Fibroblast of skin of back (primary cell): ENCODE data around the gene PRTN3.
A peak's percentile ranks its signal among the peaks of the same experiment; 100 is the strongest.
"Not testable (repeated sequence)": the region's sequence is repeated elsewhere in the genome, so short reads cannot be mapped to it uniquely, and the experiment has no call there.

ENCODE experiments used
- DNase-seq: peaks from one replicate; pipeline ENCODE4 v3.0.0-alpha.2; 2013

The PRTN3 gene

DNA sequence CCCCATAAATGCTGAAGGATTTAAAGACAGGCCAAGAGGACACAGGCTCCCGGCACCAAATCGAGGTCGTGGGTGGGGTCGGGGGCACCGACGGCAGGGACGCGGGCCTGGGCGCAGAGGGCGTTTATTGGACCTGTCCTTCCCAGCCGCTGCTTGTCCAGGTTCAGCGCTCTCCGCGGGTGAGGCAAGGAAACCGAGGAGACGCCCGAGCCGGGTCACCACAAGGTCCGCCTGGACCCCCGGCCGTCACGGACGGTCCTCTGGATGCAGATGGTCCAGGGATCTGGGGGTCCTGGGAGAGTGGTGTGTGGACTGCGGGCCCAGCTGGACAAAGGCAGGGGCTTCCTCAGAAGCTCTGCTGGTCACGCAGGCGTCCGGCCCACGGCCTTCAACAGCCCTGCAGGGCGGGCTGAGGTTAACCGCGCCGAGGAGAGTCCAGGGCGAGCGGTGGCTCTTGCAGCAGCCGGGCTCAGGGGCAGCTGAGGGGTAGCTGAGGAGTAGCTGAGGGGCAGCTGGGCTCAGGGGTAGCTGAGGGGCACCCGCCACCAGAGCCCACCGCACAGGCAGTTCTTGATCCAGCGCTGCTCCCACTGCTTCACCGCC lies 27.2 kb downstream of the PRTN3 start:
- no peak for DNase-seq

DNA sequence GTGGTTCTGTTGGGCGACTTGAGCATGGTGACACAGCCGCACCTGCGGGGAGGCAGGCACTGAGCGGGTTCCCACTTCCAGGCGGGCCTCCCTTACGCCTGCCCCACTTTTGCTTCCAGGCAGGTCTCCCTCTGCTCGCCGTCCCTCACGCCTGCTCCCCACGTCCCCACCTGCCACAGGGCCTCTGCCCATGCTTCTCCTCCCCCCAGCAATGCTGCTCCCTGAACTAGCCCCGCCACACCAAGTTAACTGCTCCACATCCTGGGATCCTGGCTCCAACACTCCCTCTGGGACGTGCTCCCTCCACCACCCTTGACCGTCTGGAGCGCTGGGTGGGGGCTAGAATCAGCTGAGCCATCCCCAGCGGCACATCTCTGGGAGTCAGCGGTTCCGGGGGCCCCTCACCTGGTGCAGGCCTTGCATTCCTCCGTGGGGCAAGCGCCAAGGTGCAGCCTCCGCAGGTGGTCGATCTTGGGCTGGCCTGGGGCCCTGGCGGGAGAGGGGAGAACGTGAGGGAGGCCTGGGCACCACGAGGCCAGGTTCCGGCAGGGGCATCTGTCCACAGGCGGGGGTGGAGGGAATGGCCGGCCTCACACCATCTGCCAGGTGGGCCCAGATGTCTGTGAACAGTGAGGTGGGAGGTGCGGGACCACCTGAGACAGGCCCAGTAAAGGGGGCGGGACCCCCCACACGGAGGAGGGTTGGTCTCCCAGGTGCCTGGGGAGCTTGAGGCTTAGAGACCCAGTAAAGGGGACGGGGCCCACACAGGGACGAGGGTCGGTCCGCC lies 27.9 kb downstream of the PRTN3 start:
- DNase-seq: no peak

DNA sequence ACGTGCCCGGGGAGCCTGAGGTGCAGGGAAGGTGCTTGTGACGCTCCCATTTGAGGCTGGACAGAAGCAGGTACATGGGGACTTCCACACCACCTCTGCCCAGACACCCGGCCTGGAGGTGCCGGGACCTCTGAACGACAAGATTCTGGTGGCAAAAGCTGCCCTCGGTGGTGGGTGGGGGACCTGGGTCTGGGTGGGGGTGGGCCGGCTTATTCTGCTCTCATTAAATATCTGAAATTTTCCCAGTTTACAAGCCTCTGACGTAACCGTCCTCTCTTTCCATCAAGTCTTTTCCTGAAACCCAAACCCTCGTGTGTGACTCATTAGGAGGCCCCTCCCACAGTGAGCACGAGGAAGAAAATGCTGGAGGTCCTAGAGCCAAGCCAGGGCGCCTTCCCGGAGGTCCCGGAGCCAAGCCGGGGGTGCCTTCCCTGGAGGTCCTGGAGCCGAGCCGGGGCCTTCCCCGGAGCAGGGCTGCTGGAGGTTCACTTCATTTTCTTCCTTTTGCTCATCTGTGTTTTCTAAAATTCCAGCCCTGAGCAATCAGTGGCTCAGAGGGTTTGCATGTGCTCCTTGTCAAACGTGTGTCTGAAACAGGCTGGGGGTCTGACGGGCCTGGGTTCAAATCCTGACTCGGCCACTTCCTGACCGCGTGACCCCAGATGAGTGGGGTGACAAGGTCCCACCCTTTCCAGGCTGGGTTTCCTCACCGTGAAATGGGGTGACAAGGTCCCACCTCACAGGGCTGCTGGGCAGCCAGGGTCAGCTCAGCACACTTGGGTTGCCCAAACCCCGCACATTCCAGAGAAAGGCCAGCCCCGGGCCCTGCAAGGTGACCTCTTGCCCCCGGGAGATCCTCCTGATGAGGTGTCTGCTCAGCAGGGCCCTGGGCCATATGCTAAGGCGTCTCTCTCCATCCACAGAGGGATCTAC lies 28.7 kb downstream of the PRTN3 start:
- peak; percentile 97 for DNase-seq

DNA sequence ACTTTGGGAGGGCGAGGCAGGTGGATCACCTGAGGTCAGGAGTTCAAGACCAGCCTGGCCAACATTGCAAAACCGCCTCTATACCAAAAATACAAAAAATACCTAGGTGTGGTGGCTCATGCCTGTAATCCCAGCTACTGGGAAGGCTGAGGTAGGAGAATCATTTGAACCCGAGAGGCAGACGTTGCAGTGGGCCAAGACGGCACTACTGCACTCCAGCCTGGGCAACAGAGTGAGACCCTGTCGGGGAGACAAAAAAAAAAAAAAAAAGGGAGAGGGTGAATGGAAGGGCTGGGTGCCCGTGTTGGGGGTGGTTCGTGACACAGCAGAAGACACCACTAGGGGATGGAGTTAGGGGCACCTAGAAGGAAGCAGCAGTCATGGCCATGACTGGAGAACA lies 29.5 kb downstream of the PRTN3 start:
- no peak for DNase-seq

DNA sequence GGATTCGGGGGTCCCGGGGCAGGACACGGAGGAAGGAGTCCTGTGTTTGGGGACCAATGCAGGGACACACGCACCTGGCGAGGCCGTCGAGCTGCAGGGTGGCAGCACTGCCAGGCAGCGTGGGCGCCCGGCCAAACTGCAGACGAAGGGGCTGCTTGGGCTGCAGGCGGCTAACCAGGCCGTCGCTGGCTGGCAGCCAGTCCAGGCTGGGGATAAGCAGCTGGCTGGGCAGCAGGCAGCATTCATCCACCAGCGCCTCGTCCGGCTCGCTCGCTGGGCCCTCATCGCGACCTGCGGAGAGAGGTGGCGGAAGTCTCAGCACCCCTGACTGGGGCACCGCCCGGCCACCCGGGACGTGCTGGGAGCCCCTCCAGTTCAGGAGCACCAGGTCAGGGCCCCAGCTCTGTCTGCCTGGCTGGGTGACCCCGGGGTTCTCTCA lies 30.2 kb downstream of the PRTN3 start:
- no peak for DNase-seq

DNA sequence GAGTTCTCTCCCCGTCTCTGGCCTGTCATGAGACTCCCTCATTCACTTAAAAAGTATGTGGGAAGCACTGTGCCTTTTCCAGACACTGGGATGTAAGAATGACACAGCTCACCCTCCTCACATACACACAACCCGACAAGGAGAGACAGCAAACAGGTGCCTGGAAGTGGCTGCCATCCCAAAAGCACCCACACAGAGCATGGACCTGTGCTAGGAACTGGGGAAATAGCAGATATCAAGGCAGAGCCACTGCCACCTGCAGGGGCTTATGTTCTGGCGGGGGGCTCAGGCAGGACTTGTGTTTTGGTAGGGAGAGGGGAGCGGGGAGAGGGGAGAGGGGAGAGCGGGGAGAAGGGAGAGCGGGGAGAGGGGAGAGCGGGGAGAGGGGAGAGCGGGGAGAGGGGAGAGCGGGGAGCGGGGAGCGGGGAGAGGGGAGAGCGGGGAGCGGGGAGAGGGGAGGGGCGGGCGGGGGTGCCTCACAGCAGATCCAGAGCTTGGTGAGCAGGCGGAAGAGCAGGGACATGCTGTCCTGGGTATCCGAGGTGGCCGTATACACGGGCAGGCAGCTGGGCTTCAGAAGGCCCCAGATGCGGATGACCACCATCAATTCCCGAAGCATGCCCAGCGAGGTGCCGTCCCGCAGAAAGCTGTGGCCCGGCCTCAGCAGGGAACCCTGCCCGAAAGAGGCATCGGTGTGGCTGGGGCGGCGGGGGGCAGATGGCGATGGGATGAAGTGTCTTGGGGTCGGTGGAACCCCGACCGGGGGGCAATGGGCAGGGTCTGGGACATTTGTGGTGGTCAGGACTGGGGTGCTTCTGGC lies 30.9 kb downstream of the PRTN3 start:
- peak; percentile 38 for DNase-seq

DNA sequence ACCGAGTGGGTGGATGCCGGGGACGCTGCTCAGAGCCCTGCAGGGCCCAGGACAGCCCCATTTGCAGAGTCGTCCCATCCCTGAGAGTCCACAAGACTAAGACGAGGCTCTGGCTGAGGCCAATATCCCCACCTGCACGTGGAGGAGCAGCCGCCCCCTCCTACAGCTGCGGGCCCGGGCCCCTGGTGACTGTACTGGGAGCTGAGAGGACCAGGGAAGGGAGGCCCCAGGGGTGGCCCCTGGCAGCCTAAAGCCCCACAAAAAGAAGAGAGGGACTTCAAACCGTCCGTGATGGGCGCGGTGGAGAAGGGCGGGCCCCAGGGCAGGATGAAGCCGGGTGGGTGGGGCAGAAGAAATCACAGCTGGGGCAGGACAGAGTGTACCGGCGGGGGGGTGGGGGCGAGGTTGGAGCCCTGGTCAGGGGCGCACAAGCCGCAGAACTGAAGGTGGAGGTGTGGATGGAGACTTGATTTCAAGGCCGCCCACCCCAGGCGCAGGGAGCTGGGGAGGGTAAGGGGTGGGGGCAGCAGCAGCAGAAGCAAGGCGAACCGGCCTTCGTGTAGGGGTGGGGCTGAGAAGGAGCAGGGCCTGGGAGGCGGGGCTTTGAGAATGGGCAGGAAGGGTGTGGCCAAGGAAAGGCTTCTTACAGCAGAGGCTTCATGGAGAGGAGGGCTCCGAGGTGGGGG lies 31.6 kb downstream of the PRTN3 start:
- peak; percentile 82 for DNase-seq

DNA sequence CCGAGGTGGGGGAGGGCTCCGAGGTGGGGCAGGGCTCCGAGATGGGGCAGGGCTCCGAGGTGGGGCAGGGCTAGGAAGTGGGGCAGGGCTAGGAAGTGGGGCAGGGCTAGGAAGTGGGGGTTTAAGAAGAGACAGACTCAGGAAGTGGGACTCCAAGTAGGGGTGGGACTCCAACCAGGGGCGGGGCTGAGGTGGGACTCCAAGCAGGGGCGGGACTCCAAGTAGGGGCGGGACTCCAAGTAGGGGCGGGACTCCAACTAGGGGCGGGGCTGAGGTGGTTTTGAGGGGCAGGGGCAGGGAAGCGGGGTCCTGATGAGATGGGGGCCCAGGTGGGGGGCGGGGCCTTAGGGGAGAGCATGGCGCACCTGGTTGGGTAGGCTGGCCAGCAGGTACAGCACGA lies 32.3 kb downstream of the PRTN3 start:
- DNase-seq: peak; percentile 61

DNA sequence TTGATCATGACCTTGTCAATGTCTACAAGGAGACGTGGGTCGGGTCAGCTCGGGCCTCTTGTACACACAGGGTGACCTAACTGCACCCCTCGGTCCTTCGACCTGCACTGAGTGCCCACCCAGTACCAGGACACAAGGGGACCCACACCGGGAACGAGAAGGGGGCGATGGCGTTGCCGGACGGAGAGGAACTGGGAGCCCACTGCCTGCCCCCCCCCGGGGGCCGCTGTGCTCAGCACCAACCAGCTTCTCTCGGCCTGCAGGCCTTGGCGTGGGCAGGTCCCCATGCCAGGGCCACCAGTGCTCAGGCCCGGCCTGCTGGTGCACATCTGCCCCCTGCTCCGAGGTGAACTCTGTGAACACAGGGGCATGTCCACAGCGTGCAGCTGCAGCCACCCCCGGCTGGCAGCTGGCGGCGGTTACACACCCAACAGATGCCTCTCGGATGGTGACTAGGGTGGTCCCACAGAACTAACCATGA lies 32.8 kb downstream of the PRTN3 start:
- DNase-seq: no peak

DNA sequence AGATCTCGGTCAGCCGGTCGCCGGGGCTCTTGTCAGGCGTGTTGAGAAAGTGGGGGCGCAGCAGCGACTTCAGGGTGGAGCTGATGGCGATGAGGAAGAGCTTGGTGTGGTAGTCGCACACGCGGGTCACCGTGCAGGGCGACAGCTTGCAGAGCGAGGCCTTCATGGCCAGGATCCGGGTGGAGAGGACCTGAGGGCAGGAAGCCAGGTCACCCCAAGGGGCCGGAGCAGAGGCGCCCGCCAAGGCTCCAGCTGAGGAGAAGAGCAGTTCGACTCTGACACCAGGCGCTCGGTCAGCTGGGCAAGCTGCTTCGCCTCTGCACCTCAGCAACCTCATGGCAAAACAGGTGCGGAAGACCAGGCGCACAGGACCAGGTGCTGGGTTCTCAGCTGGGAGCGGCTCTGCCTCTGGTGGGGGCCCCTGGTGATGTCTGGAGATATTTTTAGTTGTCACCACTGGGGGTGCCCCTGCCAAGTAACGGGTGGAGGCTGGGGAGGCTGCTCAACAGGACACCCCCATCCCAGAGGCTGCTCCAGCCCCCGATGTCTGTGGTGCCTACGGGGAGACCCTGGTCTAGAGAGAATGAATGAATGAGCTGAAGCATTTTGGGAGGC lies 34.6 kb downstream of the PRTN3 start:
- no peak for DNase-seq

DNA sequence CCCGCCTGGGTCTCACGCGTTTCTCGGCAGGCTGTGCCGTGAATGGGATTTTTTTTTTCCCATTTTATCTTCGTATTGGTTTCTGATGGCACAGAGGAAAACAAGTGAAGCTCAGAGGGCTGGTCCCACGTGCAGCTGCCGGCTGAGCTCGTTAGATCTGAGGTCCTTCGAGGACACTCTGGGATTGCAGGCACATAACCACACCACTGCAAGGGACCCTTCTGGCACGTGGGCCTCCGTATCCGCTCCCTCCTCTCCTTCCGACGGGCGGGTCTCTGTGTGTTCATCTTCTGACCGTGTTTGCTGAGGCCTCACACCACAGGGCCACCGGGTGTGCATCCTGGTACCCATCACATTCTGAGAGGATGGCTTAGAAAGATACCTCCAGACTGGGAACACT lies 35.3 kb downstream of the PRTN3 start:
- no peak for DNase-seq

DNA sequence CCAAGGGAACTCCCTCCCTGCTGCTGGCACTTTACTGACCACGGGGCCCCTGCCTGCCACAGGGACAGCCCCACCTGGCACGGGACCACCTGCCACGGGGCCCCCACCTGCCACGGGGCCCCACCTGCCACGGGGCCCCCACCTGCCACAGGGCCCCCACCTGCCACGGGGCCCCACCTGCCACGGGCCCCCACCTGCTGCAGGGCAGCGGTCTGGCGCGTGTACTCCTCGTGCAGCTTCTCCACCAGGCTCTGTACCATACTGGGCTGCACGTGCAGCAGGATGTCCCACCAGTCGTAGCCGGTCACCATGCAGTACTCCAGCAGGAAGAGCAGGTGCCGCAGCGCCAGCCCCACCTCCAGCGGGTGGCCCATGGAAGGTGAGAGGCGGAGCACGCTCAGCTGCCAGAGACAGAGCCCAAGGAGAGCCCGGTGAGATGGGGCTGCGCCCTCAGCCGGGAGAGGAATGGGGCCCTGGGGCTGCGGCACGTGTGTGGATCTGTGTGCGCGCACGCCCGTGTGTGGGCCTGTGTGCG lies 36.0 kb downstream of the PRTN3 start:
- no peak for DNase-seq

DNA sequence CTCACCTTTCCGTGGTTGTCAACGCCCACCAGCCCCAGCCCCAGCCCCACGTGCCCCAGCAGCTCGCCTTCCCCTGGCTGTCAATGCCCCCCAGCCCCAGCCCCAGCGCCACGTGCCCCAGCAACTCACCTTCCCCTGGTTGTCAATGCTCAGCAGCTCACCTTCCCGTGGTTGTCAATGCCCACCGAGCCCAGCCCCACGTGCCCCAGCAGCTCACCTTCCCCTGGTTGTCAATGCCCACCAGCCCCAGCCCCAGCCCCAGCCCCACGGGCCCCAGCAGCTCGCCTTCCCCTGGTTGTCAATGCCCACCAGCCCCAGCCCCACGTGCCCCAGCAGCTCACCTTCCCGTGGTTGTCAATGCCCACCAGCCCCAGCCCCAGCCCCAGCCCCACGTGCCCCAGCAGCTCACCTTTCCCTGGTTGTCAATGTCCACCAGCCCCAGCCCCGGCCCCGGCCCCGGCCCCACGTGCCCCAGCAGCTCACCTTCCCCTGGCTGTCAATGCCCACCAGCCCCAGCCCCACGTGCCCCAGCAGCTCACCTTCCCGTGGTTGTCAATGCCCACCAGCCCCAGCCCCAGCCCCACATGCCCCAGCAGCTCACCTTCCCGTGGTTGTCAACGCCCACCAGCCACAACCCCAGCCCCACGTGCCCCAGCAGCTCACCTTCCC lies 37.3 kb downstream of the PRTN3 start:
- DNase-seq: not testable (repeated sequence)

DNA sequence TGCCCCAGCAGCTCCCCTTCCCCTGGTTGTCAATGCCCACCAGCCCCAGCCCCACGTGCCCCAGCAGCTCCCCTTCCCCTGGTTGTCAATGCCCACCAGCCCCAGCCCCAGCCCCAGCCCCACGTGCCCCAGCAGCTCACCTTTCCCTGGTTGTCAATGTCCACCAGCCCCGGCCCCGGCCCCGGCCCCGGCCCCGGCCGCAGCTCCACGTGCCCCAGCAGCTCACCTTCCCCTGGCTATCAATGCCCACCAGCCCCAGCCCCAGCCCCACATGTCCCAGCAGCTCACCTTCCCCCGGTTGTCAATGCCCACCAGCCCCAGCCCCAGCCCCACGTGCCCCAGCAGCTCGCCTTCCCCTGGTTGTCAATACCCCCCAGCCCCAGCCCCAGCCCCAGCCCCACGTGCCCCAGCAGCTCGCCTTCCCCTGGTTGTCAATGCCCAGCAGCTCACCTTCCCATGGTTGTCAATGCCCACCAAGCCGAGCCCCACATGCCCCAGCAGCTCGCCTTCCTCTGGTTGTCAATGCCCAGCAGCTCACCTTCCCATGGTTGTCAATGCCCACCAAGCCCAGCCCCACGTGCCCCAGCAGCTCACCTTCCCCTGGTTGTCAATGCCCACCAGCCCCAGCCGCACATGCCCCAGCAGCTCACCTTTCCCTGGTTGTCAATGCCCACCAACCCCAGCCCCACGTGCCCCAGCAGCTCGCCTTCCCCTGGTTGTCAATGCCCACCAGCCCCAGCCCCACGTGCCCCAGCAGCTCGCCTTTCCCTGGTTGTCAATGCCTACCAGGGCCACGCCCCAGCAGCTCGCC lies 38.2 kb downstream of the PRTN3 start:
- DNase-seq: not testable (repeated sequence)

DNA sequence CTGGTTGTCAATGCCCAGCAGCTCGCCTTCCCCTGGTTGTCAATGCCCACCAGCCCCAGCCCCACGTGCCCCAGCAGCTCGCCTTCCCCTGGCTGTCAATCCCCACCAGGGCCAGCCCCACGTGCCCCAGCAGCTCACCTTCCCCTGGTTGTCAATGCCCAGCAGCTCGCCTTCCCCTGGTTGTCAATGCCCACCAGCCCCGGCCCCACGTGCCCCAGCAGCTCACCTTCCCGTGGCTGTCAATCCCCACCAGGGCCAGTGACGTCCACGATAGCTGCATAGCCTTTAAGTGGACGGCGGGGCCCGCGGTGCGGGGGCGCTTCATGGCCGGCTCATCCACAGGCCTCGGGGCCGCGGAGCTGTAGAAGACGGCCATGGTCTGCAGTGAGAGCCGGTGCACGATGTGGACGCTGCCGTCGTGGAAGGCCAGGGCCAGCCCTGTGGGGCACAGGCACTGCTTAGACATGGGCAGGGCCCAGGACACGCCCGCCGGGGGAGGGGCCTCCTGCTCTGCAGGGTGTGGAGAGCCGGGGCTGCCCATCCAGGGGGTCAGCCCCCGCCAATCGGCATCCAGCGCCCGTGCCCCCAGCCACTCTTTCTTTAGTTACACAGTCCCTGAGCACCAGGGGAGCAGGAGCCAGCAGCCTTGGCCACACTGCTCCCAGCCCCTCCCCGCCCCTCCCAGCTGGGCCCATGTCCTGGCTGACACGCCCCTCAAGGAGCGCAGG lies 39.1 kb downstream of the PRTN3 start:
- DNase-seq: no peak

DNA sequence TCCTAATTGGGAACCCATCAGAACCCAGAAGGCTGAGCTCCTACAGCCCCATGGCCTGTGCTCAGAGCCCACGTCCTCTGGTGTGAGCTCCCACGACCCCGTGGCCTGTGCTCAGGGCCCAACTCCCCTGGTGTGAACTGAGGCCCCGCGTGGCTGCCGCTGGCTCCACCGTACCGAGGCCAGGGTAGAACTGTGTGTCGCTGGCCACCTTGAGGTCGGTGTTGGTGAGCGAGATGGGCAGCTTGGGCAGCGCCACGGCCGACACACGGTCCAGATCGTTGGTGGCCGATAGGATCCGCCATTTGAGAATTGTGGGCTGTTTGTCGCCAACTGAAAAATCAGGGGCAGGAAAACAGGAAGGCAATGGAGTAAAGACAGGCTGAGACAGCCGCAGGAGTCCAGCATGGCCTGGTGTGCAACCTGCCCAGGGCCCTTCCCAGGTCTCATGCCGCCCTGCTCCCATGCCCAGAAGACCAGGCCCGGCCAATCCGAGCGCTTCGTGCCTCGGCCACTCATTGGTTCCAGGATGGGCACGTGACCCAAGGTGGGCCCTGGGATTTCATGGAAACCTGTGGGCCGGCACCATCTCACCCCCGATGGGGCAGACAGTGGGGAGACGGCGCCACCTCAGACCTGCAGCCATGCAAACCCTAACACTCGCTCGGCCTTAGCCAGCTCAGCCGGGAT lies 40.7 kb downstream of the PRTN3 start:
- DNase-seq: no peak

DNA sequence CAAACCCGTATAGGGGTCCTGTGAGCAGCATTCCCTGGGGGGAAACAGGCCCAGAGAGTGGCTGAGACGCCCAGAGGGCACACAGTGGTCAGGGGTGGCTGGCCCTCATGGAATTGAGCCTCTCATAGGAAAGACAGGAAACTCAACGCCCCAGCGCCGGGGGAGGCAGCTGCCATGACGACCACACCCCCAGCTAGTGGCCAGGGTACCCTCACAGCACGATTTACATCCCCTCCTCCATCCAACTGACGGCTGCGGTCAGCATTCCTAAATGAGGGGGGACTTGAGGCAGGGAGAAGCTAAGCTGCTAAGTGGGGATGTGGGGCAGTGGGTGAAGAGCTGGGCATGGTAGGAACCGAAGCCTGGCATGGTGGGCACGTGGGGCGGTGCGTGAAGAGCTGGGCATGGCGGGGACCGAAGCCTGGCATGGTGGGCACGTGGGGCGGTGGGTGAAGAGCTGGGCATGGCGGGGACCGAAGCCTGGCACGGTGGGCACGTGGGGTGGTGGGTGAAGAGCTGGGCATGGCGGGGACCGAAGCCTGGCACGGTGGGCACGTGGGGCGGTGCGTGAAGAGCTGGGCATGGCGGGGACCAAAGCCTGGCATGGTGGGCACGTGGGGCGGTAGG lies 42.2 kb downstream of the PRTN3 start:
- DNase-seq: no peak
